Measurements from ENCODE around the gene ARHGAP35. TPM values are rescaled to one million over a fixed set of nuclear protein-coding genes. Genes with fewer than 3 reads are reported as not detected.
"Not testable (repeated sequence)": the region's sequence is repeated elsewhere in the genome, so short reads cannot be mapped to it uniquely, and the experiment has no call there.

Gene ARHGAP35
- total RNA-seq, 6 experiments from 2014 or later = 33.5 to 54.4 (median 47.8) TPM

DNA sequence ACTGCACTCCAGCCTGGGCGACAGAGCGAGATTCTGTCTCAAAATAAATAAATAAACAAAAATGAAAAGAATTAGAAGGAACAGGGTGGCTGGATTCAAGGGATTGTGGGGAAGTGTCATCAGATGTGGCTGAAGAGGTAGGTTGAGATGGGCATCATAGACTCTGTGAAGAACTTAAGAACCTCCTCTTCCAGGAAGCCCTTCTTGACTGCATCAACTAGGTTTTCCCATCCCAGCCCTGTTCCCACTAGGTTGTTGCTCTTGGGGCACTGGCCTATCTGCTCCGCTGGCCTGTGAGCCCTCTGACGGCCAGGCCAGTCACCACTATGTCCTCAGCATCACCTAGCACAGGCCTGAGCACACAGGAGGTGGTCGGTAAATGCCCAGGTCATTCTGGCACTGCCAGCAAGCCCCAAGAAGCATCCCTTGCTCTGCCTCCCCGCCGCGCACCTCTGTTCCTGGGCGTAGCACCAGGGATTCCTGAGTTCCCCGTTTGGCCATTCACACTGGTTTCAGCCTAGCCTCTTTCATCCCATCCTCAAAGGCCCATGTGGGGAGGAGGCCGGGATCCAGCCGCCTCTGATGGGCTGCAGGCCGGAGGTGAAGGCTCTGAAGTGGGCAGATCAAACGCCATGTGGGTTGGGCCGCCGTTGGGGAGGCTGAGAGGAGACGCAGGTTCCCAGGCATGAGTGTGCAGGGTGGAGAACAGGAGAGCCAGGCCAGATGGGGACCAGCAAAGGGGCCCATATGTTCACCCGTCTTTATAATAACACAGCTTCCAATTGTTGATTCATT lies 44.8 kb upstream of the ARHGAP35 start:
- Histone ChIP-seq H3K27ac (no peak overlapping the region), H3K27me3 (no peaks in the 10 kb centered on the region), H3K36me3 (no peaks in the 10 kb centered on the region), H3K4me3 (no peak overlapping the region), H3K4me1 (peaks cover 0 to 8% (median 0%) of the 10 kb centered on the region in 4 donors), H3K9me3 (no peaks in the 10 kb centered on the region)
- ATAC-seq (no peak), DNase-seq (no peak)
- TF ChIP-seq, protein P1, sequence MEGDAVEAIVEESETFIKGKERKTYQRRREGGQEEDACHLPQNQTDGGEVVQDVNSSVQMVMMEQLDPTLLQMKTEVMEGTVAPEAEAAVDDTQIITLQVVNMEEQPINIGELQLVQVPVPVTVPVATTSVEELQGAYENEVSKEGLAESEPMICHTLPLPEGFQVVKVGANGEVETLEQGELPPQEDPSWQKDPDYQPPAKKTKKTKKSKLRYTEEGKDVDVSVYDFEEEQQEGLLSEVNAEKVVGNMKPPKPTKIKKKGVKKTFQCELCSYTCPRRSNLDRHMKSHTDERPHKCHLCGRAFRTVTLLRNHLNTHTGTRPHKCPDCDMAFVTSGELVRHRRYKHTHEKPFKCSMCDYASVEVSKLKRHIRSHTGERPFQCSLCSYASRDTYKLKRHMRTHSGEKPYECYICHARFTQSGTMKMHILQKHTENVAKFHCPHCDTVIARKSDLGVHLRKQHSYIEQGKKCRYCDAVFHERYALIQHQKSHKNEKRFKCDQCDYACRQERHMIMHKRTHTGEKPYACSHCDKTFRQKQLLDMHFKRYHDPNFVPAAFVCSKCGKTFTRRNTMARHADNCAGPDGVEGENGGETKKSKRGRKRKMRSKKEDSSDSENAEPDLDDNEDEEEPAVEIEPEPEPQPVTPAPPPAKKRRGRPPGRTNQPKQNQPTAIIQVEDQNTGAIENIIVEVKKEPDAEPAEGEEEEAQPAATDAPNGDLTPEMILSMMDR (IDR thresholded peaks at IDR 0.05) = no peak
- TF ChIP-seq POLR2A (IDR thresholded peaks at IDR 0.05) = no peak
- intact Hi-C loops (cut with DNase I) = no loop called here
- WGBS (ENCODE audit: insufficient coverage, low coverage, low lambda C conversion rate, missing lambda C conversion rate) = 78% methylated on average over 7 of the region's 18 CpGs

DNA sequence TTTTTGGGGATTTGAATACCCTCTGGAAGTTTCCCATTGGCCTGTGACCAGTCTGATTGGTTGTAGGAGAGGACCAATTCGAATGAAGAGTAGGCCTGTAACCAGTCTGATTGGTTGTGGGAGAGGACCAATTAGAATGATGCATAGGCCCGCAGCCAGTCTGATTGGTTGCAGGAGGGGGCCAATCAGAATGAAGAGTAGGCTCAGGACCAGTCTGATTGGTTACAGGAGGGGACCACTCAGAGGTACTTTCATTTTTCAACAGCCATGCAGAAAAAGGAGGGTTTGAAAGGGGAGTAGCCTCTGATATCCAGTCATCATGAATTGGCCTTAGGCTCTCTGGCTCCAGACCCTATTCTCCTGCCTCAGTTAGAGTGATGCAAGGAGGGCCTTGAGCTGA lies 42.0 kb upstream of the ARHGAP35 start:
- H3K27ac ChIP-seq = no peak overlapping the region
- ATAC-seq (no peak), DNase-seq (no peak)
- WGBS (ENCODE audit: insufficient coverage, low coverage, low lambda C conversion rate, missing lambda C conversion rate) = 86% methylated on average over 1 of the region's 2 CpGs
- H3K9me3 ChIP-seq = no peaks in the 10 kb centered on the region
- intact Hi-C loops (cut with DNase I) = no loop called here
- no peaks in the 10 kb centered on the region for H3K27me3 ChIP-seq
- no peaks in the 10 kb centered on the region for H3K36me3 ChIP-seq
- H3K4me3 ChIP-seq = no peak overlapping the region
- TF ChIP-seq, protein P1 (IDR thresholded peaks at IDR 0.05) = no peak
- no peak for TF ChIP-seq POLR2A (IDR thresholded peaks at IDR 0.05)
- H3K4me1 ChIP-seq = peaks cover 0 to 8% (median 0%) of the 10 kb centered on the region in 4 donors

DNA sequence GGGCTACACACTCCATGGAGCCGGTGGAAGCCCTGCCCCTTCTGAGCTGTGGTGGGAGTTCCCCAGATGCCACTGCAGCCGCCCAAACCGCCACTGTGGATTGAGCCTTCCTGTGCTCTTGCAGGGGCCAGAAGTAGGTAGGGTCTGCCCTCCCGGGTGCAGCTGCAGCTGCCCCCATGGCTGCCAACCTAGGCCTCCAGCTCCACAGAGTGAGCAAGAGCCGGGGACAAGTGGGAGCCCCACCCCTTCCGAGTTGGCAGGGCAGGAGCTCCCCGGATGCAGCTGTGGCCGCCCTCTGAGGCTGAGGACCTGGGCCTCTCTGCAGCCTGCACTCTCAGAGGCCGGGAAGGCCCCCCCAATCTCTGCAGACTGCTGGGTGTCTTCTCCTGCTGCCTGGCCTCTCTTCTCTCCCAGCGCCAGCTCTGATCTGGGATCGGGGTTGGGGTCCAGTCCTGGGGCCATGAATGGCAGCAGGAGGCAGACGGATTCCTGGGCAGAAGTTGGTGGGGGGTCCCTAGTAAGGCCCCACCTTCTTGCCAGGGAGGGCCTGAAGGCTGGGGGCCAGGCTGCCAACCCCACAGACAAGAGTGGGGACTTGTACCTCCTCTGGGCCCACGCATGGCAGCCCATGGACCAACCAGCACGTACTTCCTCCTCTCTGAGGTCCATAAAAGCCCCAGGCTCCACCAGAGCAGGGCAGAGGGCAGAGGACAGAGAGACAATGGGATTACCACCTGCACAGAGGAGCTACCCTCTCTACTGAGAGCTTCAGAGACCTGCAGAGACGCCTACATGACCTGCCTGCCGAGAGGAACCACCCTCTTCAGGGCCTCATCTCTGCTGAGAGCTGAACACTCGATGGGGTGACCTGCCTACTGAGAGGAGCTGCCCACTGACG lies 39.0 kb upstream of the ARHGAP35 start:
- H3K27ac ChIP-seq = no peak overlapping the region
- TF ChIP-seq, protein P1 (IDR thresholded peaks at IDR 0.05) = no peak
- no peak for TF ChIP-seq POLR2A (IDR thresholded peaks at IDR 0.05)
- no peaks in the 10 kb centered on the region for H3K27me3 ChIP-seq

DNA sequence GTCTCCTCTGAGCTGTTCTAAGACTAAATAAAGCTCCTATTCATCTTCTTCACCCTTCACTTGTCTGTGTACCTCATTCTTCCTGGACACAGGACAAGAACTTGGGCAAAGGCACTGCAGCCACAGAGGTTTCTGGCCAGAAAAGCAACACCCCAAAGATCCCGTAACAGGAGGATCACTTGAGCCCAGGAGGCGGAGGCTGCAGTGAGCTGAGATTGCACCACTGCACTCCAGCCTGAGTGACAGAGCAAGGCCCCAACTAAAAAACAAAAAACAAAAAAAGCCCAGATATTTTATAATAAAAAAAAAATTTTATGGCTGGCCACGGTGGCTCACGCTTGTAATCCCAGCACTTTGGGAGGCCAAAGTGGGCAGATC lies 38.4 kb upstream of the ARHGAP35 start:
- WGBS (ENCODE audit: insufficient coverage, low coverage, low lambda C conversion rate, missing lambda C conversion rate) = 85% methylated on average over 4 of the region's 4 CpGs
- ATAC-seq; DNase-seq; H3K36me3 ChIP-seq; intact Hi-C loops (cut with DNase I); H3K27ac ChIP-seq; H3K4me1 ChIP-seq; H3K27me3 ChIP-seq; H3K4me3 ChIP-seq; H3K9me3 ChIP-seq: not testable (repeated sequence)

More for the DNA sequence above, 39.0 kb upstream of the ARHGAP35 start:
- intact Hi-C loops (cut with DNase I) = no loop called here
- Histone ChIP-seq H3K36me3 (no peaks in the 10 kb centered on the region), H3K4me1 (no peaks in the 10 kb centered on the region), H3K9me3 (no peaks in the 10 kb centered on the region), H3K4me3 (no peak overlapping the region)
- DNase-seq (no peak), ATAC-seq (peak in 3 of 4 donors; percentile 16 to 37 (median 21))
- 86% methylated on average over 5 of the region's 18 CpGs for WGBS (ENCODE audit: insufficient coverage, low coverage, low lambda C conversion rate, missing lambda C conversion rate)

DNA sequence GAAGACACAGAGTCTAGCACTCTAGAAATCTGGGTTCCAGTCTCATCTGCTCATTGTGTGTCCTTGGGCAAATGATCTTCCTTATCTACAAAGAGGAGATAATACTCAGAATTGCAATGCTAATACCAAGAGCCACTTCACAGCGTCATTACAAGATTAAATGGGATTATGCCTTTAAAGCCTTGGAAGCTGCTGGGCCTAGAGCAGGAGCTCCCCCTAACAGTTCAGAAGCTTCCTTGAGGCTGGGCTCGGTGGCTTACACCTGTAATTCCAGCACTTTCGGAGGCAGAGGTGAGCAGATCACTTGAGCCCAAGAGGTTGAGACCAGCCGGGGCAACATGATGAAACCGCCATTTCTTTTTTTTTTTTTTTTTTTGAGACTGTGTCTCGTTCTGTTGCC lies 37.7 kb upstream of the ARHGAP35 start:
- whole genome bisulfite sequencing (ENCODE audit: insufficient coverage, low coverage, low lambda C conversion rate, missing lambda C conversion rate) = 20% methylated on average over 1 of the region's 6 CpGs
- TF ChIP-seq POLR2A (IDR thresholded peaks at IDR 0.05) = no peak
- TF ChIP-seq, protein P1 (IDR thresholded peaks at IDR 0.05) = no peak

More for the DNA sequence above, 37.7 kb upstream of the ARHGAP35 start:
- Histone ChIP-seq H3K36me3 (no peaks in the 10 kb centered on the region), H3K9me3 (no peaks in the 10 kb centered on the region), H3K4me1 (no peaks in the 10 kb centered on the region), H3K27ac (no peak overlapping the region), H3K4me3 (no peak overlapping the region), H3K27me3 (no peaks in the 10 kb centered on the region)
- DNase-seq (no peak), ATAC-seq (no peak)
- intact Hi-C loops (cut with DNase I) = no loop called here

Data from right lobe of liver (tissue), 6 donors.